Activated T-helper 2 cell treated with anti-CD3 and anti-CD28 coated beads, Interferon-gamma antibody, Interleukin-2, Interleukin-4, amounts not matched to agents 10 μg/mL and 5 μg/mL and 100 μg/mL, durations not matched to agents 14 hours and 24 hours and 36 hours (primary cell): Measurements from ENCODE around the gene ZNF638. TPM values are rescaled to one million over a fixed set of nuclear protein-coding genes. Genes with fewer than 3 reads are reported as not detected.
A peak's percentile ranks its signal among the peaks of the same experiment; 100 is the strongest.
"Not testable (repeated sequence)": the region's sequence is repeated elsewhere in the genome, so short reads cannot be mapped to it uniquely, and the experiment has no call there.

ENCODE experiments used
- DNase-seq: peaks from one replicate; pipeline ENCODE4 v3.0.0; 2021; ENCODE audit warnings: low spot score
- H3K27ac Mint-ChIP-seq: one replicate; pipeline ENCODE4 v1.8.0; 2021; ENCODE audit warnings: mixed read lengths
- H3K27me3 Mint-ChIP-seq: one replicate; pipeline ENCODE4 v1.8.0; 2021; ENCODE audit warnings: low read depth, mixed read lengths
- H3K36me3 Mint-ChIP-seq: one replicate; pipeline ENCODE4 v1.8.0; 2021; ENCODE audit warnings: low read depth, mixed read lengths
- H3K4me1 Mint-ChIP-seq: one replicate; pipeline ENCODE4 v1.8.0; 2021; ENCODE audit warnings: low read depth, mixed read lengths
- H3K4me3 Mint-ChIP-seq: one replicate; pipeline ENCODE4 v1.8.0; 2021; ENCODE audit warnings: low read depth, mild to moderate bottlenecking, moderate library complexity, mixed read lengths
- H3K9me3 Mint-ChIP-seq: one replicate; pipeline ENCODE4 v1.8.0; 2021; ENCODE audit warnings: mixed read lengths
- intact Hi-C: fragments of 100-400 bp; cut with micrococcal nuclease; formaldehyde crosslinking; loops from one replicate; pipeline ENCODE4 v1.15.1; 2023
- total RNA-seq: library from RNA; stranded (reverse); gene quantifications from 2 replicates; pipeline ENCODE4 v1.2.3, GENCODE V29; 2022

ZNF638 gene
- total RNA-seq, 1 donor from 2014 or later: 97.6 TPM

DNA sequence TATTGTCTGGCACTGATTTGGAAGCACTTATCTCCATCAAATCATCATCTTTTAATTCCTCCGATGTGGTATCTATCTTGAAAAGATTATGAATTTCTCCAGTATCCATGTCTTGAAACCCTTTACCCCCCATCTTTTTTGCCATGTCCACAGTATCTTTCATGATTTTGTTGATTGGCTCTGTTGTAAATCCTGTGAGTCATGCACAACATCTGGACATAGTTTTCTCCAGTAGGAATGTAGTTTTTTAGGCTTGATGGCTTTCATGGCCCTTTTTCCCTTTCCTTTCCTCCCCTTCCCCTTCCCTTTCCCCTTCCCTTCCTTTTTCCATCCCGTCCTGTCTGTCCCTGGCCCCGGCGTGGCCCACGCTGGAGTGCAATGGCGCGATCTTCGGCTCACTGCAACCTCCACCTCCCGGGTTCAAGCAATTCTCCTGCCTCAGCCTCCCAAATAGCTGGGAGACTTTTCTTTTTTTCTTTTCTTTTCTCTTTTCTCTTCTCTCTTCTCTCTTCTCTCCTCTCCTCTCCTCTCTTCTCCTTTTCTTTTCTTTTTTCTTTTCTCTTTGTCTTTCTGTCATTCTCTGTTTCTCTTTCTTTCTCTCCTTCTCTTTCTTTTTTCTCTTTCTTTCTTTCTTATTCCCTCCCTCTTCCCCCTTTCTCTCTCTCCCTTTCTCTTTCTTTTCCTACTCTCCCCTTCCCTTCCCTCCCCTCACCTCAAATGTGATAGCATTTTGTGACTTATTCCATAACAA lies 18.4 kb upstream of the ZNF638 start:
- Mint-ChIP-seq H3K4me3 (no peak overlapping the region), H3K27ac (no peak overlapping the region), H3K4me1 (no peaks in the 10 kb centered on the region), H3K36me3 (no peaks in the 10 kb centered on the region), H3K27me3 (peaks cover 9% of the 10 kb centered on the region), H3K9me3 (peaks cover 10% of the 10 kb centered on the region)
- DNase-seq: no peak
- intact Hi-C loops: no loop called here

DNA sequence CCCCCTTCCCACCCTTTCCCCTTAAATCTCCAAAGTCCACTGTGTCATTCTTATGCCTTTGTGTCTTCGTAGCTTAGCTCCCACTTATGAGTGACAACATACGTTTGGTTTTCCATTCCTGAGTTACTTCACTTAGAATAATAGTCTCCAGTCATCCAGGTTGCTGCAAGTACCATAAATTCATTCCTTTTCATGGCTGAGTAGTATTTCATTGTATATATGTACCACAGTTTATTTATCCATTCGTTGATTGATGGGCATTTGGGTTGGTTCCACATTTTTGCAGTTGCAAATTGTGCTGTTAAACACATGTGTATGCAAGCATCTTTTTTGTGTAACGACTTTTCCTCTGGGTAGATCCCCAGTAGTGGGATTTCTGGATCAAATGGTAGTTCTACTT lies 14.5 kb upstream of the ZNF638 start:
- intact Hi-C loops: no loop called here
- no peak overlapping the region for H3K27ac Mint-ChIP-seq

DNA sequence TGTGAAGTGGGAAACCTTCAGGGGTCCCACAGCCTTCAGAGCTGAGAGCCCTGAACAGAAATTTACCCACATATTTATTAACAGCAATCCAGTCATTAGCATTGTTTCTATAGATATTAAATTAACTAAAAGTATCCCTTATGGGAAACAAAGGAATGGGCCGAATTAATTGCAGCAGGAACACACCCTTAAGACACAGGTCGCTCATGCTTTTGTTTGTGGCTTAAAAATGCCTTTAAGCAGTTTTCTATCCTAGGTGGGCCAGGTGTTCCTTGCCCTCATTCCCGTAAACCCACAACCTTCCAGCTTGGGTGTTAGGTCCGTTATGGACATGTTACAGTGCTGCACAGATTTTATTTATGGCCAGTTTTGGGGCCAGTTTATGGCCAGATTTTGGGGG lies 13.7 kb upstream of the ZNF638 start:
- H3K4me1 Mint-ChIP-seq, H3K27me3 Mint-ChIP-seq, DNase-seq, H3K36me3 Mint-ChIP-seq, intact Hi-C loops, H3K4me3 Mint-ChIP-seq, H3K27ac Mint-ChIP-seq: not testable (repeated sequence)
- peaks cover 45% of the 10 kb centered on the region for H3K9me3 Mint-ChIP-seq

More for the DNA sequence above, 14.5 kb upstream of the ZNF638 start:
- Mint-ChIP-seq H3K4me3 (no peak overlapping the region), H3K36me3 (no peaks in the 10 kb centered on the region), H3K27me3 (peaks cover 7% of the 10 kb centered on the region), H3K4me1 (no peaks in the 10 kb centered on the region), H3K9me3 (peaks cover 38% of the 10 kb centered on the region)
- DNase-seq: no peak

DNA sequence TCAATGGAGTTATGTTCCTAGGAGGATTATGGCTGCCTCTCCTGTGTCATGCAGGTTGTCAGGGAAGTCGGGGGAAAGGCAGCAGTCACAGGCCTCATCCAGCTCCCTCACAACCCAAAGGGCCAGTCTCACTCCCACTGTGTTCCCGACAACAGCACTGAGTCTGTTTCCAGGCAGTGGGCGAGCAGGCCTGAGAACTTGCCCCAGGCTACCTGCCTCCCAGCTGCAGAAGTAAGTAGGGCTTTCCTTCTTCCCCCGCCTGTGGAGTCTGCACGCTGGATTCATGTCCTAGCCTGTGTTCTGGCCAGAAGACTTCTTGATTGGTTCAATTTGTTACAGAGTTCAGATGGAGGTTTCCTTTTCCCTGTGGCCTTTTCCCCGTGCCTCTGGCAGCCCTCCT lies 8.2 kb upstream of the ZNF638 start:
- peaks cover 3% of the 10 kb centered on the region for H3K36me3 Mint-ChIP-seq
- intact Hi-C loops: no loop called here
- peaks cover 1% of the 10 kb centered on the region for H3K27me3 Mint-ChIP-seq
- peaks cover 33% of the 10 kb centered on the region for H3K9me3 Mint-ChIP-seq
- H3K4me3 Mint-ChIP-seq: no peak overlapping the region
- no peaks in the 10 kb centered on the region for H3K4me1 Mint-ChIP-seq
- H3K27ac Mint-ChIP-seq: no peak overlapping the region
- no peak for DNase-seq

DNA sequence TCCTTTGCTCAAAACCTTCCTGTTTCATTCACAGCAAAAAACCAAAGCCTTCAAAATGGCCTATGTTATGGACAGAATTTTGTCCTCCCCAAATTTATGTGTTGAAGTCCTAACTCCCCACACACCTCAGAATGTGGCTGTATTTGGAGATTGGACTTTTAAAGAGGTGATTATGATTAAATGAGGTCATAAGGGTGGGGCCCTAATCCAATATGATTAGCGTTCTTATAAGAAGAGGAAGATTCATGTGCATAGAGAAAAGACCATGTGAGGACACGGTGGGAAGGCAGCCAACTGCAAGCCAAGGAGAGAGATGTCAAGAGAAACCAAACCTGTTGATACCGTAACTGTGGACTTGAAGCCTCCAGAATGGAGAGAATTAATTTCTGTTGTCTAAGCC lies 4.6 kb upstream of the ZNF638 start:
- no peak for DNase-seq
- Mint-ChIP-seq H3K9me3 (peaks cover 7% of the 10 kb centered on the region), H3K36me3 (peaks cover 4% of the 10 kb centered on the region), H3K27me3 (peaks cover 11% of the 10 kb centered on the region), H3K4me3 (no peak overlapping the region), H3K4me1 (no peaks in the 10 kb centered on the region), H3K27ac (no peak overlapping the region)
- intact Hi-C loops: no loop called here

DNA sequence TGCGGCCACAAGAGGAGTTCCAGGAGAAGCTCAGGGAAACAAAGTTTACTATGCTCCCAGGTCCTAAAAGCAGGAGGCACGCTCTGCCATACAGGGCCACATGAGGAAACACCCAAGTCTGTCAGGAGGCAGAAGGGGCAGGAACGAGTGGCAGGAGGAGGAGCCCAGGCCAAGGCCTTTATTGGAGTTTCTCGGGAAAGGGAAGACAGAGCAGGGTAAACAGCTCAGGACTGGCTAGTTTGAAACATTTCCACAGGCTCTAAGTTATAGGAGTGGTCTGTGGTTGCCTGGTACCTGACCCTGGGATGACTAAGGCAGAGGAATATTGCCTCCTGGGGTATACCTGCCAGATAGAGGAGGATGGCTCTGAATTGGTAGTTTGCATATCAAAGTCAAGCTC lies 3.7 kb upstream of the ZNF638 start:
- Mint-ChIP-seq H3K9me3 (no peaks in the 10 kb centered on the region), H3K4me3 (no peak overlapping the region), H3K27me3 (peaks cover 11% of the 10 kb centered on the region), H3K36me3 (peaks cover 10% of the 10 kb centered on the region), H3K4me1 (peaks cover 5% of the 10 kb centered on the region), H3K27ac (no peak overlapping the region)
- DNase-seq: no peak
- intact Hi-C loops: no loop called here

DNA sequence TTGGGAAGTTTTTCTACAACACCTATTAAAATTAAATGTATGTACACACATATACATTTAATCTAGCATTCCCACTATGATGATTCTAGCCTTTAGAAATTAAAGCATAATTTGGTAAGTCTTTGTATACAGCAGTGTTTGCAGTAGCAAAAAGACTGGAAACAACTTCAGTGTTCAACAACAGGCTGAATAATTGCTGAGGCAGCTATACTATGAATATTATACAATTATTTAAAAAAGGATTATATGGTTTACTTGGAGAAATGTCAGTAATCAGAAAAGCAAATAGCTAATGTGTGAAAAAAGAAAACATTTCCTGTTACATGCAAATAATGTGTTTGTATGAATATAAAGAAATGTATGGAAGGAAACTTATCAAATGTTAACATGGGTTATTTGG lies 1.4 kb upstream of the ZNF638 start:
- intact Hi-C loops: loop anchor here (2.0 kb wide), 1 partner anchor 199 kb away; the partner anchor contains the start of genes MCEE and MPHOSPH10
- Mint-ChIP-seq H3K4me1 (peaks cover 15% of the 10 kb centered on the region), H3K36me3 (peaks cover 21% of the 10 kb centered on the region), H3K4me3 (no peak overlapping the region), H3K27me3 (peaks cover 11% of the 10 kb centered on the region), H3K9me3 (no peaks in the 10 kb centered on the region), H3K27ac (no peak overlapping the region)
- no peak for DNase-seq

DNA sequence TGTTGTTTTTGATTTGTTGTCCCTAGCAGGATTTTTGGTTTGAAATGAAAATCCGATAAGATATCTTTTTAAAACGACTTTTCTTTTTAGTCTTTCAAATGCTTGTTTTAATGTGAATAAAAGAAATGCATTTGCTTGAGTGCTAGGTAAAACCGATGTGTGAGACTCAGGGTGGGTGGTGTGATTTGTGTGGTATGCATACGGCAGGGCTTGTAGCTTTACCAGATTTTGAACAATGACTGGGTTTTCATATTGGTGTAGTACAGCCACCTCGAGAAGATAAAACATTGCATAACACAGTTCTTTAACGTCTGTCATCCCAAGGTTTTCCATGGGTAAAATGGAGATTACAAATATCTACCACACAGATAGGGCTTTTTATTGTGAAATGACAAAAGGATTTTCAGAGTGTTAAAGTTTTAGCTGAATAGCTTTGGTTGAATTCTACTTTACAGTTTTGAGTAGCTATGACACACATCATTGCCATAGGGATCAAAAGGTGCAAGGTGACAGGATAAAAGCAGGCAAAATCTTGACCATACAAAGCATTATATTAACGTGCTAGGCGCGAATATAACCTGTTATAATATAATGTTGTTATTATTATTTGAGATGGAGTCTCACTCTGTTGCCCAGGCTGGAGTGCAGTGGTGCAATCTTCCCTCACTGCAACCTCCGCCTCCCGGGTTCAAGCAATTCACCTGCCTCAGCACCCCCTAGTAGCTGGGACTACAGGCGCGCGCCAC lies 824 bp upstream of the ZNF638 start:
- intact Hi-C loops: loop anchor here (1.0 to 2.0 kb wide), 2 partner anchors 103 to 200 kb away; partner anchors contain the start of genes MCEE, MPHOSPH10 and PAIP2B
- no peak for DNase-seq
- no peaks in the 10 kb centered on the region for H3K9me3 Mint-ChIP-seq
- no peak overlapping the region for H3K27ac Mint-ChIP-seq
- H3K4me1 Mint-ChIP-seq: peaks cover 15% of the 10 kb centered on the region
- peak overlapping the region; percentile 99 for H3K4me3 Mint-ChIP-seq
- peaks cover 11% of the 10 kb centered on the region for H3K27me3 Mint-ChIP-seq
- peaks cover 21% of the 10 kb centered on the region for H3K36me3 Mint-ChIP-seq

DNA sequence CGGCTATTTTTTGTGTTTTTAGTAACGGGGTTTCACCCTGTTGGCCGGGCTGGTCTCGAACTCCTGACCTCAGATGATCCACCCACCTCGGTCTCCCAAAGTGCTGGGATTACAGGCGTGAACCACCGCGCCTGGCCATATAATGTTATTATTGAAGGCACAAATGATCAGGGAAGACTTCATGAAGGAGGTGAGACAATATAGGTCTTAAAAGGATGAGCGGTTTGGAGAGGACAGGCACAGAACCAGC lies 326 bp upstream of the ZNF638 start:
- peak; percentile 11 for DNase-seq
- Mint-ChIP-seq H3K4me3 (peak overlapping the region; percentile 99), H3K4me1 (peaks cover 15% of the 10 kb centered on the region), H3K27ac (peak overlapping the region; percentile 80), H3K27me3 (peaks cover 11% of the 10 kb centered on the region), H3K36me3 (peaks cover 21% of the 10 kb centered on the region)
- intact Hi-C loops: loop anchor here (1.0 to 2.0 kb wide), 2 partner anchors 104 to 200 kb away; partner anchors contain the start of genes MCEE, MPHOSPH10 and PAIP2B
- H3K9me3 Mint-ChIP-seq: not testable (repeated sequence)

DNA sequence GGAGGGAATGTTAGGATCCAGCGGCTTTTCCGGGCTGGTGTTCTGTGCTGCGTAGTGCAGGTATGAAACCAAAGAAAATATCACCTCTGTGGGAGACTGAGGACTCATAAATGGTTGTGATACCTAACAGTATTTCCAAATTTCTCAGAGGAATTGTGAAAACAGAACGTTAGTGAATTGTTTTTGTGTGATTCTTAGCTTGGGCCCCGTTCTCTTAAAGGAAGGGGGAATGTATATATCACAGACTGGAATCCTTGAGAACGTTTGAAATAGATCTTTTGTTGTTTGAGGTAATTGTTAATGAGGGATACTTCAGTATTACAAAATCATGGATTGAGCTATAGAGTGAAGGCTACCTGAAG lies 834 bp downstream of the ZNF638 start:
- H3K9me3 Mint-ChIP-seq: no peaks in the 10 kb centered on the region
- H3K27me3 Mint-ChIP-seq: peaks cover 11% of the 10 kb centered on the region
- no peak for DNase-seq
- H3K27ac Mint-ChIP-seq: peak overlapping the region; percentile 100
- peaks cover 17% of the 10 kb centered on the region for H3K4me1 Mint-ChIP-seq
- H3K4me3 Mint-ChIP-seq: peak overlapping the region; percentile 99
- peaks cover 21% of the 10 kb centered on the region for H3K36me3 Mint-ChIP-seq
- intact Hi-C loops: loop anchor here (2.0 kb wide), 1 partner anchor 56 kb away; no protein-coding TSS in a partner anchor

DNA sequence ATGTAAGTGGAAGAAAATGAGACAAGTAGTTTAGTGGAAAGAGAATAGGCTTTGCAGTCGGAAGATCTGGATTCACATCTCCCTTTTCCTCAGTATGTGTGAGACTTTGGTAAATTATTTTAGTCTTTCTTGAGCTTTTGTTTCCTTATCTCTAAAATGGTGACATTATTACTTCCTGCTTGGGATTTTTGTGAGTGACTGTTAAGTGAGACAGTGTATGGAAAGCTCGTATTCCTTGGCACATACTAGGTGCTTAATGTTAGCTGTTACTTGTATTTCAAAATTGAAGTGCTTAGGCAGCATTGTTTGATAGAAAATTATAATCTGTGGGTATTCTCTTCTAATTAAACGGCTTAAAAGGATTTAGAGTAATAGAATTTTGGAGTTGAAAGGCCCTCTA lies 2.0 kb downstream of the ZNF638 start:
- peaks cover 30% of the 10 kb centered on the region for H3K36me3 Mint-ChIP-seq
- no peak for DNase-seq
- intact Hi-C loops: loop anchor here (2.0 kb wide), 1 partner anchor 57 kb away; no protein-coding TSS in a partner anchor
- H3K9me3 Mint-ChIP-seq: no peaks in the 10 kb centered on the region
- H3K27ac Mint-ChIP-seq: peak overlapping the region; percentile 34
- H3K4me3 Mint-ChIP-seq: peak overlapping the region; percentile 99
- peaks cover 25% of the 10 kb centered on the region for H3K4me1 Mint-ChIP-seq
- H3K27me3 Mint-ChIP-seq: peaks cover 10% of the 10 kb centered on the region

DNA sequence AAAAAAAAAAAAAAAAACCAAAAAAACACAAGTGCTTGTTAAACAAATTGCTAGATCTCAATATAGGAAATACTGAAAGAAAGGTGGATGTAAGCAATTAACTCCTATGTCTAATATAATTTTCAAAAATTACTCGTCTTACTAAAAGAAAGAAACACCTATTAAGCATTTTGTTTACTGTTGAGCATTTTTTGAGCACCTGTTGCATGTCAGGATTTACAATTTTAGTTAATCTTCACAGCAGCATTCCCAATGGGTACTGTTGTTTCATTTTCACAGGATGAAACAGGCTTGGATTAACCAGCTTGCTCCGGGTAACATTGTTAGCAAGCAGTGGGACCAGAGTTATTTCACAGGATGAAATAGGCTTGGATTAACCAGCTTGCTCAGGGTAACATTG lies 4.8 kb downstream of the ZNF638 start:
- intact Hi-C loops: no loop called here
- H3K4me1 Mint-ChIP-seq: peaks cover 41% of the 10 kb centered on the region
- peaks cover 50% of the 10 kb centered on the region for H3K36me3 Mint-ChIP-seq
- H3K27me3 Mint-ChIP-seq: no peaks in the 10 kb centered on the region
- no peaks in the 10 kb centered on the region for H3K9me3 Mint-ChIP-seq
- DNase-seq: no peak
- no peak overlapping the region for H3K4me3 Mint-ChIP-seq
- H3K27ac Mint-ChIP-seq: no peak overlapping the region

DNA sequence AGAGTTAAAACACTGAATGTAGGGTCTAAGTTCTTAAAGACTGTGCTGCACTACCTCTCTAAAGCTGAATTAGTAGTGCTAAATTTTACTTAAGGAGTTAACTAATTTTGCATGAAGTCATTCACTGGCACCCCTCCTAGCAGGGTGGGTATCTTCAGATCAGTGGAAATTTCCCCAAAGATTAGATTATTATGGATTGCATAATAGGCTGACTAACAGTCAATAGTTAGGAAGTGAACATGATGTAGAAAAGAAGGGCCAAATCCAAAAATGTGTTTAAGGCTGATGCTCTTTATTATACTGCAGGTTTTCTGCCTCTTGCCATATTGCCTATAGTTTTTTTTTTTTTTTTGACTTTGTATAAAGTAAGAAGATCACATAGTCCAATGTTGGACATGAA lies 5.2 kb downstream of the ZNF638 start:
- Mint-ChIP-seq H3K4me1 (peaks cover 41% of the 10 kb centered on the region), H3K36me3 (peaks cover 50% of the 10 kb centered on the region)
- intact Hi-C loops: no loop called here

More for the DNA sequence above, 5.2 kb downstream of the ZNF638 start:
- Mint-ChIP-seq H3K9me3 (no peaks in the 10 kb centered on the region), H3K27ac (no peak overlapping the region), H3K4me3 (no peak overlapping the region), H3K27me3 (no peaks in the 10 kb centered on the region)
- no peak for DNase-seq
